Kasumi-1 (cell line): ENCODE data around the gene DNAJB13.

Experiments used
- DNase-seq, 2 experiments: peaks; one replicate each; lab custom pipeline; 2025; lab: John Stamatoyannopoulos, UW

DNAJB13 gene

GRCh38 chr11:74000307-74001133 lies 49.7 kb downstream of the DNAJB13 start:
- no peak for DNase-seq

- DNase-seq, result no peak
These were observed 51.0 kb downstream of the DNAJB13 start for GRCh38 chr11:74001822-74002286.

GRCh38 chr11:74002832-74003231 lies 52.0 kb downstream of the DNAJB13 start:
- no peak for DNase-seq

GRCh38 chr11:74004046-74004695 lies 53.3 kb downstream of the DNAJB13 start:
- no peak for DNase-seq

- DNase-seq, result no peak
These were observed 54.2 kb downstream of the DNAJB13 start for GRCh38 chr11:74004759-74005615.

- DNase-seq, result no peak
These were observed 55.1 kb downstream of the DNAJB13 start for GRCh38 chr11:74005721-74006517.

GRCh38 chr11:74006743-74007304 lies 56.0 kb downstream of the DNAJB13 start:
- DNase-seq, result no peak

- no peak for DNase-seq
These were observed 57.0 kb downstream of the DNAJB13 start for GRCh38 chr11:74007691-74008372.

- DNase-seq, result no peak
These were observed 57.8 kb downstream of the DNAJB13 start, which contains the start of gene UCP3 for GRCh38 chr11:74008373-74009229. UCP3 (minus strand) TSS chr11:74009085; CDS start chr11:74007042, 2,043 bp downstream.

- no peak for DNase-seq
These were observed 58.4 kb downstream of the DNAJB13 start for GRCh38 chr11:74009230-74009547.

GRCh38 chr11:74009675-74010305 lies 59.0 kb downstream of the DNAJB13 start:
- no peak for DNase-seq

GRCh38 chr11:74010306-74011300 lies 59.8 kb downstream of the DNAJB13 start:
- peak in 1 of 2 experiments; percentile 16 for DNase-seq

GRCh38 chr11:74011360-74012073 lies 60.7 kb downstream of the DNAJB13 start:
- DNase-seq, result no peak

GRCh38 chr11:74012074-74012809 lies 61.4 kb downstream of the DNAJB13 start:
- DNase-seq, result no peak

- no peak for DNase-seq
These were observed 62.3 kb downstream of the DNAJB13 start for GRCh38 chr11:74013141-74013540.

GRCh38 chr11:74014880-74015279 lies 64.1 kb downstream of the DNAJB13 start:
- DNase-seq, result peak; percentile 61 to 73
